A673 (cell line): ENCODE results near the gene TIFAB.

ENCODE experiments used
- EZH2 ChIP-seq: fragments of 200-600 bp; sonication (generic); IDR thresholded peaks from 2 replicates; pipeline ENCODE4 v1.6.1; 2017; ENCODE audit warnings: borderline replicate concordance, low read depth, mild to moderate bottlenecking, mixed read lengths, antibody characterized with exemption, low read length; ENCODE audit not compliant: poor library complexity, severe bottlenecking
- TF ChIP-seq, protein P1 (sequence below): fragments of 300-800, 200-600 bp; sonication (generic); conservative IDR thresholded peaks from 2 replicates; pipeline ENCODE4 v1.5.1; 2017; ENCODE audit warnings: low read depth, mild to moderate bottlenecking, antibody characterized with exemption, low read length, moderate library complexity, mixed read lengths

DNA sequence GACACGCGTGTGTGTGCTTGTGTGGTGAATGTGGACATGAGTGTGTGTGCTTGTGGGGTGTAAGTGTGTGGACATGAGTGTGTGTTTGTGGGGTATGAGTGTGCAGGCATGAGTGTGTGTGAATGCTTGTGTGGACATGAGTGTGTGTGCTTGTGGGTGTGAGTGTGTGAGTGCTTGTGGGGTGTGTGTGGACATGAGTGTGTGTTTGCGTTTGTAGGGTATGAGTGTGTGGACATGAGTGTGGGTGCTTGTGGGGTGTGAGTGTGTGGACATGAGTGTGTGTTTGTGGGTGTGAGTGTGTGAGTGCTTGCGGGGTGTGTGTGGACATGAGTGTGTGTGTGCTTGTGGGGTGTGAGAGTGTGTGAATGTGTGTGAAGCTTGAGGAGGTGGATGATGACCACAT is 29.8 kb upstream of the TIFAB start:
- TF ChIP-seq, protein P1, sequence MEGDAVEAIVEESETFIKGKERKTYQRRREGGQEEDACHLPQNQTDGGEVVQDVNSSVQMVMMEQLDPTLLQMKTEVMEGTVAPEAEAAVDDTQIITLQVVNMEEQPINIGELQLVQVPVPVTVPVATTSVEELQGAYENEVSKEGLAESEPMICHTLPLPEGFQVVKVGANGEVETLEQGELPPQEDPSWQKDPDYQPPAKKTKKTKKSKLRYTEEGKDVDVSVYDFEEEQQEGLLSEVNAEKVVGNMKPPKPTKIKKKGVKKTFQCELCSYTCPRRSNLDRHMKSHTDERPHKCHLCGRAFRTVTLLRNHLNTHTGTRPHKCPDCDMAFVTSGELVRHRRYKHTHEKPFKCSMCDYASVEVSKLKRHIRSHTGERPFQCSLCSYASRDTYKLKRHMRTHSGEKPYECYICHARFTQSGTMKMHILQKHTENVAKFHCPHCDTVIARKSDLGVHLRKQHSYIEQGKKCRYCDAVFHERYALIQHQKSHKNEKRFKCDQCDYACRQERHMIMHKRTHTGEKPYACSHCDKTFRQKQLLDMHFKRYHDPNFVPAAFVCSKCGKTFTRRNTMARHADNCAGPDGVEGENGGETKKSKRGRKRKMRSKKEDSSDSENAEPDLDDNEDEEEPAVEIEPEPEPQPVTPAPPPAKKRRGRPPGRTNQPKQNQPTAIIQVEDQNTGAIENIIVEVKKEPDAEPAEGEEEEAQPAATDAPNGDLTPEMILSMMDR: no peak
- TF ChIP-seq EZH2: no peak
